Measurements from ENCODE around the gene SMARCC1. TPM values are rescaled to one million over a fixed set of nuclear protein-coding genes. Genes with fewer than 3 reads are reported as not detected.
"Not testable (repeated sequence)": the region's sequence is repeated elsewhere in the genome, so short reads cannot be mapped to it uniquely, and the experiment has no call there.

SMARCC1 gene
- polyA plus RNA-seq (ENCODE audit: insufficient read length), result 57.4 TPM

DNA sequence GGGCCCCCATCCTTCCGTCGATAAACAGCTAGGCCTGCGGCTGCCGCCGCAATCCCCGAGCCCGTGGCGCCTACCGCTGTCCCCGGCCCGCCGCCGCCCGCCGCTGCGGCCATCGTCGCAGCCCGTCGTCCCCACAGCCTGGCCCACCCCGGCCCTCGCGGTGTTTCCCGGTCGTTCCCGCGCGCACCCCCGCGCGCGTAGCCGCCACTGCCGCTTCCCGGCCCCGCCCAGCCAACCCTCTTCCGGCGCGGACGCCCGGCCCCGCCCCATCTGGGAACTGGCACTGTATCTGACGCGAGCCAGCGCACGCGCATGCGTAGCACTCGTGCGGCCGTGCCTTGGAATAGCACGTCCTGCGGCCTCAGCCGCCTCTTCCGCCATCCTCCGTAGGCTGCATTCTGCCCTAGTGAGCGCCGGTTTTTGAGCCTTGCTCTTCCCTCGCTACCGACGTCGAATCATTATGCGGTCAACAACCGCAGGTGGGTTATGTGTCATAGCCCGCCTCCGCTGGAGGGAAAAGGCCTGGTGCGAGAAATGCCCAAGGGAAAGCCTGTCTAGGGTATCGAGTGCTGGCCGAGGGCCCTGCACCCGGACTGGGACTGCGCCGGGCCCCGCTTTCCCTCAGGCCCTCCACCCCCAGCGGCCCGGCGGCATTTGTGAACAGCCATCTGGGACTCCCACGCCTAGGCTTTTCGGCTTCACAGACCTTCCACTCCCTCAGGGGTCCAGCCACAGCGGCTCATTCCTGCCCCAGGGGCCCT is at the start of gene SMARCC1:
SMARCC1 (minus strand) TSS at position 209 of the 761 bp plus-strand sequence; CDS start at position 113, 96 bp downstream.
- peak; percentile 91 for DNase-seq (ENCODE audit: low read depth)

DNA sequence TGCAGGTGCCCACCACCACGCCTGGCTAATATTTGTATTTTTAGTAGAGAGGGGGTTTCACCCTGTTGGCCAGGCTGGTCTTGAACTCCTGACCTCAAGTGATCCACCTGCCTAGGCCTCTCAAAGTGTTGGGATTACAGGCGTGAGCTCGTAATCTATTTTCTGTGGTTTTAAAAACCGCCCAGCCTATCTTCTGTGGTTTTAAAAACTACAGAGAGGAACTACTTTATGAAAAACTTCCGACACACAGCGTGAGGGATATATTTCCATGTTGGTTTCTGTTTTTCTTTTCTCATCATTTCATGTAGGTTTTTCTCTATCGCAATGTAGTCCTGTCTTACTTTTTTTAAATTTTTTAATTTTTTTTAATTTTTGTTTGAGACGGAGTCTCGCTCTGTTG is 47.8 kb upstream of the SMARCC1 start:
- DNase-seq (ENCODE audit: low read depth), result not testable (repeated sequence)

DNA sequence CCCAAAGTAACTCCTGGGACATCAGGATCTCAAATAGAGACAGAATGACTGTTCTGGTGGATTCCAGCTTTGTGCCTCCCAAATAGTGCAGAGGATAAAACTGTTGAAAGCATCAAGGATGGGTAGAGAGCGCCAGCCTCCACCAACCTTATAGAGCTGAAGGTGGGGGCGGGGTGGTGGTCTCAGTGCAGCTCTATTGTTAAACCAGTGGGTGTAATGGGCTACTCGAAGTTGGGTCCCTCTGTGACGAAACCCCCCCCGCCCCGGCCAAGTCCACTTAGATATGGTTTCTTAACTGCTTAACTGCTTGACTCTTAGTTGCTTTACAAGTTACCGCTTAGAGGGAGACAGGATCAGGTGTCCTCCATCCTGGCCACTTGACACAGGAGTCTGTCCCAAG is 43.9 kb upstream of the SMARCC1 start:
- no peak for DNase-seq (ENCODE audit: low read depth)

DNA sequence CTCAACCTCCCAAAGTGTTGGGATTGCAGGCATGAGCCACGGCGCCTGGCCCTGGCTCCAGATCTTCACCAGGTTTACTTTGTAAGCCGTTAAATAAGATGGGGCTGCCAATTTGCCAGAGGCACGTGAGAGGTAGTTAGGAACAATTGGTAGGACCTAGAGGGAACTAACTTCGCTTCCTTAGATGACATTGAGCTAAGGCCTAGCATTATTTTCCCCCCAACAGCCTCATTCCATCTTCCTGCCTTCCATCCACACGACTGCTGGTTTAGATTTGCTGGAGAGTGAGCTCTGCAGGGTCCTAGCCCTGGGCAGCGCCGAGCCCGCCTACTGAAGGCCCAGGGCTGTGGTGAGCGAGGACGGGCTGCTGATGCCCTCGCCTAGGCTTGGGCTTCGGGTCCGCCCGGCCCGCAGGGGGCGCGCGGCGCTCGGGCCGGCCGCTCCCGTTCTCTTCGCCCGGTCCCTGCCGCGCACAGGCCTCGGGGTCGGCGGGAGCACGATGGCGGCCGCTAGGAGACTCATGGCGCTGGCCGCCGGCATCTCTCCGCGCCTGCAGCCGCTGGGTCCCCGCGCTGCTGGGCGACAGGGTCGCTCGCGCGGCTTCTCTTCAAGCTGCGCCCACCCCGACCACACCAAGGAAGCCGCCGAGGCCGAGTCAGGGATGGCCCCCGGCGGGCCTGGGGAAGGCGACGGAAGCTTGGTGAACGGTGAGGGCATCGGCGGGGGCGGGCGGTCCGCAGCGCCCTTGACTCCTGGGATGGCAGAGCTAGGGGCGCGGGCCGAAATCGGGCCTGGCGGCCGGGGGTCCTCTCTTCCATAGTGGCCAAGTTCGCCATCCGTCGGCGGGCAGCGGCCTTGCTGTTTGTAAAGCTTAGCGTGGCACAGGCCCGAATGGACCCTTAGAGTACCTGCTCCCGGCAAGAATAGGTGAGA is 43.1 kb upstream of the SMARCC1 start:
- DNase-seq (ENCODE audit: low read depth), result no peak

DNA sequence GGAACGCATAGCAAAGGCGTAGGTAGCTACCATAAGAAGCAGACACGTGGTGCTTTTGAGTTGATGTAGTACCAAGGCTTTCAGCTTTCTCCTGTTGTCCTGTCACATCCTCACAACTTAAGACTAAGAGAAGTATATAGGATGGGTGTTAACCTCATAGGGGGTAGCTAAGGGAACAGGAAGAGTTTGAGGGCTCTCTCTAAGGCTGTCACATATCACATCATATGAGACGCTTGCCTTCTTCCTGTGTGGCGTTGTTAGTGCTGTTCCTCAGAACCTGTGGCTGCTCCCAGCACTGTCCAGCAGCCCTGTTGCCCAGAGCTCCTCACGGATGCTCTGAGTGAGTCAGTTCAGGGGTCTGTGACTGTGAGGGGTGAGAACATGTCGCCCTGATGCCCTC is 35.9 kb upstream of the SMARCC1 start:
- no peak for DNase-seq (ENCODE audit: low read depth)

DNA sequence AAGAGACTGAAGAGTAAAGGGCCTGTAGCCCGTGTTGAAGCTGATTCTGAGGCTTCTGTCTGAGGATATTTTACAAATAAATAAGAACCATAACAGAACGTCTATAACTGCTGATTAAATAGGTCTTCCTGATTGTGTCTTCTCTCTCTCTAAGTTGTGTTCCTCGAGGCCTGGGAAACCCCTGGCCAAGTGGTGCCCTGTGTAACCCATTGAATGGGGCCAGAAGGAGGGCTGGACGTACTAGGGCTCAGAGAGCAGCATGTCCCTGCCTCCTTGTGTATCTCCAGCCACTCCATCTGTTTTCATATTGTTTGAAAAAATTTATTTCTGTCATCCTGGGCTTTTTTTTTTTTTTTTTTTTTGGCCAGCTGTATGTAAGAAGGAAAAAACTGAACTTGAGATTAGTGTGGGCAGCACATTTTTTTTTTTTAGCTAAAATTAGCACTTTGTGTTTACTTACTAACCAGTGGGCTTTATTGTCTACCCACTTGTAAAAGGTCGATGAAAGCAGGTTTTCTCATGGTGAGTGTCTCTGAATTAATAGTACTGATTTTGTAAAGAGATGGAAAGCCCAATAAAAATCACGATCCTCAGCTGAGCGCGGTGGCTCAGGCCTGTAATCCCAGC is 32.0 kb upstream of the SMARCC1 start:
- no peak for DNase-seq (ENCODE audit: low read depth)

DNA sequence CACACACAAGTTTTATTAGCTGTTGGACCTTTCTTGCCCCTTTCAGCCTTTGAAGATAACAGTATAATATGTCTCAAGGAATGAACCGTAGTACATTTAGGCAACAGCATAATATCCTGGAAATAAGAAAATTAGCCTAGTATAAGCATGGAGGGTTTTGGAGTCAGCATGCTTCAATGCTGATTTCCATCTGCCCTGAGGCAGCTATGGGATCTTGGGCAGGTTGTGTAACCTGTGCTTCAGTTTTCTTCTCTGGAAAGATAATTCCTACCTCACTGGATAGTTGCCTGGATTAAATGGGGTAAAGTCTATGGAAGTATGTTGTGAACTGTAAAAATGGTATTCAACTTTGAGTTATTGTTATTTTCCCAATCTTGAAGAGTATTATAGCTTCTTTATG is 22.9 kb upstream of the SMARCC1 start:
- DNase-seq (ENCODE audit: low read depth), result no peak

DNA sequence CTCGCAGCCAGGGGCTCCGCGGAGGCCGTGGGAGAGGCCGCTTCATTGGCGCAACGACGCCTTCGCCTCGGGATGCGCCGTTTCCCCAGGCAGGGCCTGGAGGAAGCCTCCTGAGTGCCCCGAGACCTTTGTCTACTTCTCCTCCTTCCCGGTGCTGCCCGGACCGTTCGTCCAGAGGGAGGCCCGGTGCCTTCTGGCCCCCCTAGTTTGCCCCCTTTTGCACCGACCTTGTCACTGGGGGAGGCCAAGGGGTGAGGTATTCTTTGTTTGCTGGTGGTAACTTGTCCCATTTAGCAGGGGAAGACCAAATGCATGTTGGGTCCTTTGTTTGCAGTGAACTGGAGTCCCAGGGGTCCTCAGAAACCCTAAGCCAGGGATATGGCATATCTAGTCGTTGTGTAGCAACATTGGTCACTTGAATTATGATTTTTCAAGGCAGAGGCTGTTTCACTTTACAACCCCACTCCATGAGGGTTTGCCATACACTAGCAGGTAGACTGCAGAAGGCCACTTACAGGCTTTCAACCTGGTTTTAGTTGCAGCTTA is 21.9 kb upstream of the SMARCC1 start:
- DNase-seq (ENCODE audit: low read depth), result no peak

DNA sequence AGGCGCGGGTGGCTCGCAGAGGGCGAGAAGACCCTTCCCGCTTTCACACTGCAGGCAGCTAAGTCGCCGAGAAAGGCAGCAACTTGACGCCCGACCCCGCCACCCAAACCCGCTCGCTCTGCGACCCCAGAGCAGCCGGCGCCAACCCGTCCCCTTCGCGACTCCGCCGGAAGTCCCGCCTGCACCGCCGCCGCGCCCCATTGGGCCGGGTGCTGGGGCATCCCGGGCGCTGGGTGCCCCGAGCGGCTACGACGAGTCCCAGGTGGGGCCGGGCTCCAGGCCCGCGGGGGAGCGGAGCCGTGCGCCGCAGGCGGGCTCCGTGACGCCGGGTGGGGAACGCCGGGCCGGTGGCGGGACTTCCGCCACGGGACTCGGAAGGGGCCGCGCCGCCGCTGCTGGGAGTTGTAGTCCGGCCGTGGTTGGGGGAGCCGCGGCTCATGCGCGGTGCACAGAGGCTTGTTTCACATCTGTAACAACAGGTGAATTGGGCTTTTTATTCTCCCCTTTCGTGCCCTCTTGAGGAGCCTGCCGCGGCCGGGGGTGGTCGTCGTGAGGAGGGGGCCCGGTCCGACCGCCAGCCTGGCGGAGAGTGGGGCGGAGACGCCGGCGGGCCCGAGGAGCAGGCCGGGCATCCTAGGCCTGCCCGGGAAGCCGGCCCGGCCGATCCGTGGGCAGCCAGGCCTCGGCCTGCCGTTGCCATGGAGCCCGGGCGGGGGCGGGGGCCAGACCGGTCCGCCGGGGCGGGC is 21.2 kb upstream of the SMARCC1 start, which contains the start of gene DHX30:
DHX30 (plus strand) TSS at position 405 of the 746 bp plus-strand sequence. CDS start 7,546 bp downstream, outside the sequence.
- DNase-seq (ENCODE audit: low read depth), result no peak

DNA sequence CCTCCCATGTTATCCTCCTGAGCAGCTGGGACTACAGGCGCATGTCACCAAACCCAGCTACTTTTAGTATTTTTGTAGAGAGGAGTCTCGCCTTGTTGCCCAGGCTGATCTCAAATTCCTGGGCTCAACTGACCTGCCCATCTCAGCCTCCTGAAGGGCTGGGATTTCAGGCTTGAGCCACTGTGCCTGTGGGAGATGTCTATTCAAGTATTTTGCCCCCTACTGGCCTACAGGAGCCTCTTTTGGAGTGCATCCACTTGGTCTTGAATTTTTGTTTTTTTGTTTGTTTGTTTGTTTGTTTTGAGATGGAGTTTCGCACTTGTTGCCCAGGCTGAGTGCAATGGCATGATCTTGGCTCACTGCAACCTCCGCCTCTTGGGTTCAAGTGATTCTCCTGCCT is 18.0 kb upstream of the SMARCC1 start:
- DNase-seq (ENCODE audit: low read depth), result no peak

DNA sequence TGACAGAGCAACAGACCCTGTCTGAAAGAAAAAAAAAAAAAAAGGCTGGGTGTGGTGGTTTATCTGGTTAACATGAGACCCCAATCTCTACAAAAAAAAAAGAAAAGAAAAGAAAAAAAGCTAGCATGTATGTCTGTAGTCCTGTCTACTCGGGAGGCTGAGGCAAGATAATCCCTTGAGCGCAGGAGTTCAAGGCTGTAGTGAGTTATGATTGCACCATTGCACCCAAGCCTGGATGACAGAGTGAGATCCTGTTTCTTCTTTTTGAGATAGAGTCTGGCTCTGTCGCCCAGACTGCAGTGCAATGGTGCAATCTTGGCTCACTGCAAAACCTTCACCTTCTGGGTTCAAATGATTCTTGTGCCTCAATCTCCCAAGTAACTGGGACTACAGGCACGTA is 12.9 kb upstream of the SMARCC1 start:
- no peak for DNase-seq (ENCODE audit: low read depth)

DNA sequence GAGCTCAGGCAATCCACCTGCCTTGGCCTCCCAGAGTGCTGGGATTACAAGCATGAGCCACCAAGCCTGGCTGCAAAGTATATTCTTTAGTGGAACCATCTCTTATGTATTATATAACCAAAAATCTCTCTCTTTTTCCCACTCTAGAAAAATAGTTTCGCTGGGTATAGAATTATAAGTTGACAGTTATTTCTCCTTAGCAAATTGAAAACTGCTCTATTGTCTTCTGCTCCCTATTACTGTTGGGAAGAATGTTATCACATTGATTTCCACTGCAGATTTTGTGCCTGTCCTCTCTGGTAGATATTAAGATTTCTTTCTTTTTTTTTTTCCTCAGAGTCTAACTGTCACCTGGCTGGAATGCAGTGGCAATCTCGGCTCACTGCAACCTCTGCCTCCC is 11.0 kb upstream of the SMARCC1 start:
- no peak for DNase-seq (ENCODE audit: low read depth)

DNA sequence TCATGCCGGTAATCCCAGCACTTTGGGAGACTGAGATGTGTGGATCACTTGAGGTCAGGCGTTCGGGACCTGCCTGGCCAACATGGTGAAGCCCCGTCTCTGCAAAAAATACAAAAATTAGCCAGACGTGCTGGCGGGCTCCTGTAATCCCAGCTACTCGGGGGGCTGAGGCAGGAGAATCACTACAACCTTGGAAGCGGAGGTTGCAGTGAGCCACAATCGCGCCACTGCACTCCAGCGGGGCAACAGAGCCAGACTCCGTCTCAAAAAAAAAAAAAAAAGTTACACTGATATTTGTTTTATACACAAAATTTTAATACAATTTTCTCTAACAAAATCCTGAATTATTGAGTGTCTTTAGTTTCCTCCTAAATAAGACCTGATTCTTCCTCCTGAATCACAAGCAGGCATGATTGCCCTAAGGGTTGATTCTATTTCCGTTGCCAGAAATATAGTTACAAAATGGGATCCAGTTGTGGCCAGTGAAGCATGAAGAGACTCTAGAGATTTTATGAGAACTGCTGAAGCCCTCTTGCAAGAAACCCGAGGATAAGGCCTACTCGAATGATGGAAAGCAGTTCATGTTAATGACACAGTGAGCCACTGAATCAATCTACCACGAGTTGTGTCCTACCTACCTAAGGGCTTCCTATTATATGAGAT is 9.6 kb upstream of the SMARCC1 start:
- no peak for DNase-seq (ENCODE audit: low read depth)

DNA sequence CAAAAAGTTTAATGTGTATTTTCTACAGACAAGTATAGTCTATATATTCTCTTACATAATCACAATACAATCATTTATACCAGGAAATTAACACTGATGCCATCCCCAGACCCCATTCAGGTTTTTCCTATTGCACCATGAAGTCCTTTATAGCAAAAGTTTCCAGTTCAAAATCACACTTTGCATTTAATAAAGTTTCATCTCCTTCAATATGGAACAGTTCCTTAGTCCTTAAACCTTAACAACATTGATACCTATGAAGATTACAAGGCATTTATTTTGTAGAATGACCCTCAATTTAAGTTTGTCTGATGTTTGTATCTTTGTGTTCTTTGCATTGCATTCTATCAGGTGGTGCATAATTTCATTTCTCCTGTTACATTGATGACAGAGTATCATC is 2.0 kb upstream of the SMARCC1 start:
- DNase-seq (ENCODE audit: low read depth), result no peak

DNA sequence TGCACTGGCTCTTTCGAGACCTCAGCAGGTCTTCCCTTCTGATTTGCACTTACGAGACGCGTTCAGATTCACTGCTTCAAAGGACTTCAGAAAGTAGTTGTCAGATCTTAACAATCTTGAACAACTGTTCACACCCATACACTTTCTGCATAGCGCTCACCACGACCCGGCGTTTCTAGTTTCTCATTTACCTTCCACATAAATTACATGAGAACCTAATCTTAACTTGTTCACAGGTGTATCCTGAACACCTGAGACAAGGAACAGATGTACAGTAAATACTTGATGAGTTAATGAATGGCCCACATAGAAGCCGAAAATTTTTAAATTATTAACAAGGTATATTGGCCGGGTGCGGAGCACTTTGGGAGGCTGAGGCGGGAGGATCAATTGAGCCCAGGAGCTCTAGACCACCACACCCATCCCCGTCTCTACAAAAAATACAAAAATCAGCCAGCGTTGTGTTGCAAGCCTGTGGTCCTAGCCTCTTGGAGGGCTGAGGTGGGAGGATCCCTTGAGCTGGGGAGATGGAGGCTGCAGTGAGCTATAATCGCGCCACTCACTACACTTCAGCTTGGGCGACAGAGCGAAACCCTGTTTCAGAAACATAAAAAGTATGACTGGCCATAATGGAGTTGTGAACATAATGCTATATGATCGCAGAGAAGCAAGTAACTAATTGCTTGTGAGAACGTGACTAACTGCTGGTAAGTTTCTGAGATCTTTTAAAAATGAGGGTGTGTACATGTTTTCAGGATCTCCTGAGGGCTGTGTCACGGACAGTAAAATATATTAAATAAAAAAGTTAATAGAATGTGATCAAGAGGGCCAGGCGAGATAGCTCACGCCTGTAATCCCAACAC is 984 bp upstream of the SMARCC1 start:
- no peak for DNase-seq (ENCODE audit: low read depth)

DNA sequence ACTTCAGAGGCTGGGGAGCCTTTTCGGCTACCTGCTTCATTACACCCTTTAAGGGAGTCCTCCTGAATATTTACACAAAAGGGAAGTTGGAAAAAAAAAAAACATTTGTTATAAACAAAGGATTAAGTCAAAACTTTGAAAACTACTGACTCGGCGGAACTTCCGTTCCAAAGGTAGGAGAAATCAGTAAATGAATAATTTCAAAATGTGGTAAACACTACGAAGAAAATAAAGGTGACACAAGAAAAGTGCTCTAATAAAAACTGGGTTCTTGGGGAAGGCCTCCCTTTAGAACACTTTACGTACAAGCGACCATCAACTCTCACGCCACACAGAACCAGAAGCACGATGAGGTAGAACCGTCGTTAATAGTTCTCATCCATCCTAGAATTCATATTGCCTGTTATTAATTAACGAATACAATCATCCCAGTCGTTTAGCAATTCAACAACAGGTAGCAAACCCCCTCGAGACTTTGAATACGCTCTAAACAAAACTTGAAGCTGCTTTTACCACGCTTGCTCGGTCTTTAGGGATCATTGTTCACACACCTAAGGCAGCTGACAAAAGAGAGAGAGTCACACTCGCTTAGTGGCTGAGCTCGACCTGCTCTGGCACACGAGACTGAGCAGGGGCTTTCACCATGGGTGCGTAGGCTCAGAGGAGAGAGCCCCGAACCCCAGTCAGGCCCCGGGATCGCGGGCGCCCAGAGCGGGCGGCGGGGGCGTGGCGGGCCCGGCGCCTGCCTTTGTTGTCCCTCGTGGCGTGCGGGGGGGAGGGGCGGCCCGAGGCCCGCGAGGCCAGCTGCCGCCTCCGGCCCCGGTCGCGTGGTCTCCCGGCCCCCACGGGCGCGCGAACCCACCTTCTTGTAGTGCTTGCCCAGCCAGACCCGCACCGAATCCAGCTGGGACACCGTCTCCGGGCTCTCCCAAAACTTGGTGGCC is 680 bp downstream of the SMARCC1 start:
- DNase-seq (ENCODE audit: low read depth), result no peak

DNA sequence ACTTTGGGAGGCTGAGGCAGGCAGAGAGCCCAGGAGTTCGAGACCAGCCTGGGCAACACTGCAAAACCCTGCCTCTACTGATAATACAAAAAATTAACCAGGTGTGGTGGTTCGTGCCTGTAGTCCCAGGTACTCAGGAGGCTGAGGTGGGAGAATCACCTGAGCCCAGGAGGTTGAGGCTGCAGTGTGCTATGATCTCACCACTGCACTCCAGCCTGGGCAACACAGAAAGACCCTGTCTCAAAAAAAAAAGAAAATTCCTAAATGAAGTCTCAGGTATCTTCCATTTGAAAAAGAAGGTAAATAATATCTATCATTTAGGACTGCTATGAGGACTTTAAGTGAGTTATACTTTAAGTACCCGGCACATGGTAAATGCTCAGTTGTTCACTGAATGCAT is 2.9 kb downstream of the SMARCC1 start:
- DNase-seq (ENCODE audit: low read depth), result no peak

DNA sequence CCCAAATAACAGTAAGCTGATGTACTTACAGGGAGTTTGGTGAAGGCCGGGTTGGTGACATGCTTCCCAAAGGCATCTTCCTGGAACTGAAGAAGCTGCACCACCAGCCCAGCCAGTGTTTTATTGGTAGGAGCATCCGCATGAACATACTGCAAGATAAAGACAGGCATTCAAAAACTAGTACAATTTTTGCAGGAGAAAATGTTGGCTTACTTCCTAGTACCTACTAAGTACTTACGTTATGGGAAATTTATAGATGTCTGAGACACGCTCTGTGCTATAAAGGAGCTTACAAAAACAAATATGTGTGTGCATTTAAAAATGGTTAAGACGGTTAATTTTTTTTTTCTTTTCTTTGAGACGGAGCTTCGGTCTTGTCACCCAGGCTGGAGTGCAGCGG is 8.9 kb downstream of the SMARCC1 start:
- no peak for DNase-seq (ENCODE audit: low read depth)

DNA sequence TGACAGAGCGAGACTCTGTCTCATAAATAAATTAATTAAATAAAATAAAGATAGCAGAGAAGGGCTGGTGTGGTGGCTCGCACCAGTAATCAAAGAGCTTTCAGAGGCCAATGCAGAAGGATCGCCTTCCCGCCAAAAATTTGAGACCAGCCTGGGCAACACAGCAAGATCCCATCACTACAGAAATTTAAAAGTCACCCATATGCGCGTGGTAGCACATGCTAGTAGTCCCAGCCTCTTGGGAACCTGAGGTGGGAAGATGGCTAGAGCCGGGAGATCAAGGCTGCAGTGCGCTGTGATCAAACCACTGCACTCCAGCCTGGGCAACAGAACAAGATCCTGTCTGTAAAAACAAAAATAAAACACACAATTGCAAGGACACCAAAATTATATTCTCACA is 9.6 kb downstream of the SMARCC1 start:
- DNase-seq (ENCODE audit: low read depth), result no peak

All from forelimb muscle (tissue), 1 donor.